ENCODE data around the gene CASZ1.

CASZ1 gene

DNA sequence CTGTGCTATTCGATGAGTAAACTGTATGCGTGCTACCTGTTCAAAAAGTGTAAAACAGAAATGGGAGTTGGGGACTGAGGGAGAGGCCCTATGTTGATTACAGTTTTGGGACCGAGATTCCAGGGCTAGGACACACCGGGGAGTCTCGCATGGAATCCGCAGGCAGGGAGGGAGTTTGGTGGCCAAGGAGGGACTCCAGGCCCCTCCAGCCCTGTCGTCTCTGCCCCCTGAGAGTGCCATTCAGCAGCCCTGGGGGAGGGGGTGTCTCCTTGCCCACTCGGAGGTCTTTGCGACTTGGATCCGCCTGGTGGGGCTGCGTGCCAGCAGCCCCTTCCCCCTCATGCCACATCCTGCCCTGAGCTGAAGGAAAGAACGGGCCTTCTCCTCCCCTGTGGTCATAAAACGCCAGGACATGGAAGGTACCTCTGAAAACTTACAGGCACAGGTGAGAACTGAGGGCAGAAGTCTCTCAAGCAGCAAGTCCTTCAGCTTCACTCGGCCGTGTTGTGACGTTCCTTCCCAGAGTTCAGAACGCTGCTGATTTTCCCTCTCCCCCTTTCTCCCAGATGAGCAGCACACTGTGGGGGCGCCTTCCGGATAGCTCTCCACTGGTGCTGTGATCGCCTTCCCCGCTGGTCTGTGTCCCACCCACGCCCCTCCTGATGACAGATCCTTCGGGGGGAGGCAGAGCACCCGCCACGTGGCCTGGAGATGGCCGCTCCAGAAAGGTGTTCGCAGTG, 180.3 kb downstream of the CASZ1 start:
- Histone ChIP-seq H3K27me3 (ENCODE audit: low read depth, low read length) (no peaks in the 10 kb centered on the region), H3K36me3 (ENCODE audit: control insufficient read depth in 1 of 2, insufficient read depth in 2 of 2, low read length in 2 of 2) (peaks cover 0 to 10% of the 10 kb centered on the region in 2 donors), H3K4me3 (ENCODE audit: low read depth in 1 of 2, low read length in 2 of 2) (no peak overlapping the region), H3K4me1 (ENCODE audit: control insufficient read depth in 1 of 2, insufficient read depth in 2 of 2, low read length in 2 of 2) (no peaks in the 10 kb centered on the region), H3K27ac (ENCODE audit: low read length) (no peak overlapping the region), H3K9me3 (ENCODE audit: control insufficient read depth in 1 of 2, low read length in 2 of 2) (no peaks in the 10 kb centered on the region)

DNA sequence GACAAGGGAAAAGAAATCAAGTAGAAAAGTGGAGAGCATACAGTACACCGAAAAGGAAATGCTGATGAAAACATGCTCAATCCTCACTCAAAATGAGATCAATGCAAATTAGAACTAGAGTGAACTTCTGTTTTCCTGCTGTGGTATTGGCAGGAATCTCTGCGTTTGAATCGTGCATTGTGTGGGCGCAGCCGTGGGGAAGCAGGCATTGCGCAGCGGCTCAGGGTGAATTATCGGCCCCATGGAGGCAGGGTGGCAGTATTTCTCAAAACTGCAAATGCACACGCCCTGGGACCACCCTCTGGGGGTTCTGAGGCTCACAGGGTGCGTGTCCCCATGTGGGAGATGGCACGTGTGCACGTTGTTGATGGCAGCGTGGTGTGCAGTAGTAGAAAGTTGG, 181.1 kb downstream of the CASZ1 start:
- Histone ChIP-seq H3K9me3 (ENCODE audit: control insufficient read depth in 1 of 2, low read length in 2 of 2) (no peaks in the 10 kb centered on the region), H3K4me3 (ENCODE audit: low read depth in 1 of 2, low read length in 2 of 2) (no peak overlapping the region), H3K27ac (ENCODE audit: low read length) (no peak overlapping the region), H3K27me3 (ENCODE audit: low read depth, low read length) (no peaks in the 10 kb centered on the region), H3K4me1 (ENCODE audit: control insufficient read depth in 1 of 2, insufficient read depth in 2 of 2, low read length in 2 of 2) (no peaks in the 10 kb centered on the region), H3K36me3 (ENCODE audit: control insufficient read depth in 1 of 2, insufficient read depth in 2 of 2, low read length in 2 of 2) (peaks cover 0 to 10% of the 10 kb centered on the region in 2 donors)

DNA sequence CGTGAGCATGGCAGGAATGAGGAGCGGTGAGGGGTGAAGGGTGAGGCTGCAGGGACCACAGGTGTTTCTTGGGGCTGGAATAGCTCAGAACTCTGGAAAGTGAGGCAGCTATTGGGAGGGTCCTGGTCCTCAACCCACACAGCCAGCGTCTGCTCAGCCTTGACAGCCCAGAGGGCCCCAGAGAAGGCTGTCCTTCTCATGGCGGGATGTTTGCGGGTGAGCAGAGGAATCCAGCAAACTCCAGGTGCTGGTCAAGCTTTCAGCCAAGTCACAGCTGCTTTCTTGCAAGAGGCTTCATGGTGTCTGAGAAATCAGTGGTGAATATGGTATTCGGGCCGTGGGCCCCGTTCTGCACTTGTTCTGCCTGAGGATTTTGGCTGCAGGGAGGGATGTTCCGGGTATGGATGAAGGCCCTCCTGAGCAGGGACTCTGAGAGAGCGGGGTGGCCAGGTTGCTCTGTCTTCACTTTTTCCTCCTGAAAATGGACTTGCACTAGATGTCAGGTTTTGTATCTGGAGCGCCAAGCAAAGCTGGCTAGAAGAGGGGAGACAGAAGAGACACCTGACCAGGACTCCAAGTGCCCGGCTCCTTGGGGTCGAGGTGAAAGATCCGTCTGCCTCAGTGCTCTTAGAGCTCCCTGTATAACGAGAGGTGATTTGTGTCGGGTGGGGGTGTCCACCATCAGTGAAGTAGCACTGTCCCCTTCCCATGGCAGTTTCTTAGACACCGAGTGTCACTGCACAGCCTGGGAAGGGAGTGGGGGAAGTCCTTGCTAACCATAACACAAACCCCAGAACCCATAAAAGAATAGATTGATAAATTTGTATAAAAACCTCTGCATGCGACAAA, 181.8 kb downstream of the CASZ1 start:
- no peaks in the 10 kb centered on the region for H3K27me3 ChIP-seq (ENCODE audit: low read depth, low read length)
- H3K27ac ChIP-seq (ENCODE audit: low read length) = no peak overlapping the region
- no peaks in the 10 kb centered on the region for H3K9me3 ChIP-seq (ENCODE audit: control insufficient read depth in 1 of 2, low read length in 2 of 2)
- H3K4me1 ChIP-seq (ENCODE audit: control insufficient read depth in 1 of 2, insufficient read depth in 2 of 2, low read length in 2 of 2) = no peaks in the 10 kb centered on the region
- peaks cover 0 to 10% of the 10 kb centered on the region in 2 donors for H3K36me3 ChIP-seq (ENCODE audit: control insufficient read depth in 1 of 2, insufficient read depth in 2 of 2, low read length in 2 of 2)
- H3K4me3 ChIP-seq (ENCODE audit: low read depth in 1 of 2, low read length in 2 of 2) = no peak overlapping the region

DNA sequence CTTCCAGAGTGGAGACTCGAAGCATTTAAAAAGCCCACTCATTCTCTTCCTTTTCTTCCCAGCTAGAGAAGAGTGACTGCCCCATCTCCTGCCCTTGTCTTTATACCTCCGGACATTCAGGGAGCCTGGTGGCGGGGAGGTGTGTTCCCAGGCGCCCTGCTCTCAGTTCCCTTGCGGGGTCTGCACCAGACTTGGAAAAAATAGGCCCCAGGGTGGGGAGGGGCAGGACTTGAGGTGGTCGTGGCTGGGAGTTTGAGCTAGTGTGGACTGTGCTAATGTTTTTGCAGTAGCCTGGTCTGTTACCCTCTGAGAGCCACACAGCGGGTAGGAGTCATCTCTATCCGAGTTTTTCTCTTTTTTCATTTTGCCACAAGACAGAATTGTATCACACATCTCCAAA, 182.6 kb downstream of the CASZ1 start:
- no peaks in the 10 kb centered on the region for H3K4me1 ChIP-seq (ENCODE audit: control insufficient read depth in 1 of 2, insufficient read depth in 2 of 2, low read length in 2 of 2)
- H3K9me3 ChIP-seq (ENCODE audit: control insufficient read depth in 1 of 2, low read length in 2 of 2) = no peaks in the 10 kb centered on the region
- H3K36me3 ChIP-seq (ENCODE audit: control insufficient read depth in 1 of 2, insufficient read depth in 2 of 2, low read length in 2 of 2) = peaks cover 0 to 10% of the 10 kb centered on the region in 2 donors

DNA sequence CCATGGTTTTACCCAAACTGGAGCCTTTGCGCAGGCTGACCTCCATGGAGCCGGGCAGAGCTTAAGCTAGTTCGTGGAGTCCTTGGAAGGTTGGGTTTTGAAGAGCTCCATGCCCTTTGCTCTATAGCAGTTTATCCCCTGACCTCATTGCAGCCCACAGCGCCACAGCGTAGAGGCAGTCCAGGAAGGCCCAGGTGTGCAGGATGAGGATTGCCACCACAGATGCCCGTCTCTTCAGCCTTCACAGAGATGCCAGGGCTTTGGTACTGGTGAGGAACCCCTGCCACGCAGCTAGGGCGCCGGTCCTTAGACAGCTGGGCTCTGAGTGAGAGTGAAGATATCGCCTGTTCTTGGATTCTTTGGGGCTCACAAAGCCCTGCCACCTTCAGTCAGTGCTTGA, 183.1 kb downstream of the CASZ1 start:
- no peaks in the 10 kb centered on the region for H3K4me1 ChIP-seq (ENCODE audit: control insufficient read depth in 1 of 2, insufficient read depth in 2 of 2, low read length in 2 of 2)

More for the DNA sequence above, 182.6 kb downstream of the CASZ1 start:
- Histone ChIP-seq H3K27ac (ENCODE audit: low read length) (no peak overlapping the region), H3K27me3 (ENCODE audit: low read depth, low read length) (no peaks in the 10 kb centered on the region), H3K4me3 (ENCODE audit: low read depth in 1 of 2, low read length in 2 of 2) (no peak overlapping the region)

GRCh38 chr1:10612436-10613160, 183.8 kb downstream of the CASZ1 start:
- no peaks in the 10 kb centered on the region for H3K27me3 ChIP-seq (ENCODE audit: low read depth, low read length)
- H3K9me3 ChIP-seq (ENCODE audit: control insufficient read depth in 1 of 2, low read length in 2 of 2) = no peaks in the 10 kb centered on the region
- H3K4me1 ChIP-seq (ENCODE audit: control insufficient read depth in 1 of 2, insufficient read depth in 2 of 2, low read length in 2 of 2) = no peaks in the 10 kb centered on the region
- no peak overlapping the region for H3K4me3 ChIP-seq (ENCODE audit: low read depth in 1 of 2, low read length in 2 of 2)
- H3K36me3 ChIP-seq (ENCODE audit: control insufficient read depth in 1 of 2, insufficient read depth in 2 of 2, low read length in 2 of 2) = peaks cover 0 to 5% of the 10 kb centered on the region in 2 donors
- no peak overlapping the region for H3K27ac ChIP-seq (ENCODE audit: low read length)

More for the DNA sequence above, 183.1 kb downstream of the CASZ1 start:
- H3K27me3 ChIP-seq (ENCODE audit: low read depth, low read length) = no peaks in the 10 kb centered on the region
- no peaks in the 10 kb centered on the region for H3K9me3 ChIP-seq (ENCODE audit: control insufficient read depth in 1 of 2, low read length in 2 of 2)
- H3K36me3 ChIP-seq (ENCODE audit: control insufficient read depth in 1 of 2, insufficient read depth in 2 of 2, low read length in 2 of 2) = peaks cover 0 to 8% of the 10 kb centered on the region in 2 donors
- no peak overlapping the region for H3K4me3 ChIP-seq (ENCODE audit: low read depth in 1 of 2, low read length in 2 of 2)
- no peak overlapping the region for H3K27ac ChIP-seq (ENCODE audit: low read length)

DNA sequence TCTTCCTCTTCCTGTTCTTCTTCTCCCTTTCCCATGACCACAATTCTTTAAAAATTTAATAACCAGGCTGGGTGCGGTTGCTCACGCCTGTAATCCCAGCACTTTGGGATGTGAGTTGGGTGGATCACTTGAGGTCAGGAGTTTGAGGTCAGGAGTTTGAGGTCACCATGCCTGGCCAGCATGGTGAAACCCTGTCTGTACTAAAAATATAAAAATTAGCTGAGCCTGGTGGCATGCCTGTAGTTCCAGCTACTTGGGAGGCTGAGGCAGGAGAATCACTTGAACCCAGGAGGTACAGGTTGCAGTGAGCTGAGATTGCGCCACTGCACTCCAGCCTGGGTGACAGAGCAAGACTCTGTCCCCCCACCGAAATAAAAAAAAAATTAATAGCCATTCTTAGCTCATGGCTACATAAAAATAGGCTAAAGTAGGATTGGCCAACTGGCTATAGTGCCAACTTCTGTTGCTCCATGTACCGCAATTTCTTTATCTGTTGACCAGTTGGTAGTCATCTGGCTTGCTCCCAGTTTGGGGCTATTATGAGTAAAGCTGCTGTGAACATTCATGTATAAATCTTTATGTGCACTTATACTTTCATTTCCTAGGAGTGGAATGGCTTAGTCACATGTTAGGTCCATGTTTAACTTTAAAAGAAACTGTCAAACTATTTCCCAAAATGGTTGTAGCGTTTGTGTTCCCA, 185.4 kb downstream of the CASZ1 start:
- no peaks in the 10 kb centered on the region for H3K4me1 ChIP-seq (ENCODE audit: control insufficient read depth in 1 of 2, insufficient read depth in 2 of 2, low read length in 2 of 2)
- H3K36me3 ChIP-seq (ENCODE audit: control insufficient read depth in 1 of 2, insufficient read depth in 2 of 2, low read length in 2 of 2) = no peaks in the 10 kb centered on the region
- H3K27ac ChIP-seq (ENCODE audit: low read length) = no peak overlapping the region
- no peaks in the 10 kb centered on the region for H3K9me3 ChIP-seq (ENCODE audit: control insufficient read depth in 1 of 2, low read length in 2 of 2)
- H3K4me3 ChIP-seq (ENCODE audit: low read depth in 1 of 2, low read length in 2 of 2) = no peak overlapping the region
- H3K27me3 ChIP-seq (ENCODE audit: low read depth, low read length) = no peaks in the 10 kb centered on the region

GRCh38 chr1:10608690-10609089, 187.8 kb downstream of the CASZ1 start:
- H3K4me1 ChIP-seq (ENCODE audit: control insufficient read depth in 1 of 2, insufficient read depth in 2 of 2, low read length in 2 of 2) = no peaks in the 10 kb centered on the region
- no peaks in the 10 kb centered on the region for H3K9me3 ChIP-seq (ENCODE audit: control insufficient read depth in 1 of 2, low read length in 2 of 2)
- no peak overlapping the region for H3K27ac ChIP-seq (ENCODE audit: low read length)
- H3K27me3 ChIP-seq (ENCODE audit: low read depth, low read length) = no peaks in the 10 kb centered on the region
- H3K4me3 ChIP-seq (ENCODE audit: low read depth in 1 of 2, low read length in 2 of 2) = no peak overlapping the region
- peaks cover 0 to 5% of the 10 kb centered on the region in 2 donors for H3K36me3 ChIP-seq (ENCODE audit: control insufficient read depth in 1 of 2, insufficient read depth in 2 of 2, low read length in 2 of 2)

DNA sequence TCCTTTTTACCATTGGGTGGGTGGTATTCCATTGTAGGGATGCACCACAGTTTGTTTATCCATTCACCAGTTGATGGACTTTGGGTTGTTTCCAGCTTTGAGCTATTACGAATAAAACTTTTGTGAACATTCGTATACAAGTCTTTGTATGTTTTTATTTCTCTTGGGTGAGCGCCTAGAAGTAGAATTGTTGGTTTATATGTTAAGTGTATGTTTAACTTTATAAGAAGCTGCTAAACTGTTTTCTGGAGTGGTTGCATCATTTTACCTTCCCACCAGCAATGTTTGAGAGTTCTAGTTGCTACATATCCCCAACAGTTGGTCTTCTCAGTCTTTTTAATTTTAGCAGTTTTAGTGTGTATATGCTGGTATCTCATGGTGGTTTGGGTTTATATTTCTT, 189.2 kb downstream of the CASZ1 start:
- no peaks in the 10 kb centered on the region for H3K4me1 ChIP-seq (ENCODE audit: control insufficient read depth in 1 of 2, insufficient read depth in 2 of 2, low read length in 2 of 2)
- H3K9me3 ChIP-seq (ENCODE audit: control insufficient read depth in 1 of 2, low read length in 2 of 2) = no peaks in the 10 kb centered on the region

GRCh38 chr1:10606064-10606463, 190.4 kb downstream of the CASZ1 start:
- Histone ChIP-seq H3K4me3 (ENCODE audit: low read depth in 1 of 2, low read length in 2 of 2) (no peak overlapping the region), H3K9me3 (ENCODE audit: control insufficient read depth in 1 of 2, low read length in 2 of 2) (no peaks in the 10 kb centered on the region), H3K27me3 (ENCODE audit: low read depth, low read length) (no peaks in the 10 kb centered on the region), H3K27ac (ENCODE audit: low read length) (no peak overlapping the region), H3K4me1 (ENCODE audit: control insufficient read depth in 1 of 2, insufficient read depth in 2 of 2, low read length in 2 of 2) (no peaks in the 10 kb centered on the region), H3K36me3 (ENCODE audit: control insufficient read depth in 1 of 2, insufficient read depth in 2 of 2, low read length in 2 of 2) (peaks cover 0 to 5% of the 10 kb centered on the region in 2 donors)

More for the DNA sequence above, 189.2 kb downstream of the CASZ1 start:
- H3K27ac ChIP-seq (ENCODE audit: low read length) = no peak overlapping the region
- H3K4me3 ChIP-seq (ENCODE audit: low read depth in 1 of 2, low read length in 2 of 2) = no peak overlapping the region
- peaks cover 0 to 5% of the 10 kb centered on the region in 2 donors for H3K36me3 ChIP-seq (ENCODE audit: control insufficient read depth in 1 of 2, insufficient read depth in 2 of 2, low read length in 2 of 2)
- H3K27me3 ChIP-seq (ENCODE audit: low read depth, low read length) = no peaks in the 10 kb centered on the region

Measured in muscle layer of duodenum (tissue), 2 donors.